HG02623 (cell line): ENCODE data around the gene FCN3.

ENCODE experiments used
- ATAC-seq: cut with Tn5 transposase; IDR thresholded peaks from one replicate; pipeline ENCODE4 v1.9.1; 2021; ENCODE audit warnings: moderate library complexity; ENCODE audit not compliant: unreplicated experiment

The FCN3 gene

DNA sequence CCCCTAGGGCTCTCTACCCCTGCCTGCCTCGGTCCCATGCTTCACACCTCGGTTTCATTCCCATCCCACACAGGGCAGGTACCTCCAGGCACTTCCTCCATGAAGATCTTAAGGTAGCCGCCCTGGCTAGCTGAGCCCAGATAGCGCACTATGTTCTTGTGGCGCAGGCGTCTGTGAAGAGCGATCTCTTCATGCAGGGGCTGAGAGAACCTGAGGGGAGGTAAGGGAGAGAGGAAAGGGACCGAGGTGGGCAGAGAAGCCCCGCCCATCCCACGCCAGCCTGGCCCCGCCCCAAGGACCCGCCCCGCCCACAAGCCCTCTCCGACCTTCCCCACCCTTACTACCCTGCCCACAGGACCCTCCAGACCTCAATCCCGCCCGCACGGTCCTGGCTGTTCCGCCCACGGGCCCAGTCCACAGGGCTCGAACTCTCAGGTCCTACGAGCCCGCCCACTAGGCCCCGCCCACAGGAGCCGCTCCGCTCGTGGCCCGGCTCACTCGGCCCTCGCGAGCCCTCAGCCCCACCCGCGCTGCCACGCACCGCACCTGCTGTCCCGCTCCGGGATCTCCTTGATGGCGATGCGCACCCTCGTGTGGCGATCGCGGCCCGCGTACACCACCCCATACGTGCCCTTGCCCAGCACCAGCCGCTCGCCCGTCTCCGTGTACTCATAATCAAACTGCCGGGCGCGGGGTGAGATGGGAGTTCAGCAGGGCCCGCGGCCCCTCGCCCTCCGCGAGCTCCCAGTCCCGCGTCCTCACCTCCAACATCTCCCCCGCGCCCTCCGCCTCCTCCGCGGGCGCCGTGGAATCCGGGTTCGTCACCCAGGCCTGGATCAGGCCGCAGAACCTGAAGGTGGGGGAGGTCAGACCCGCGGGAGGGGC, 14.2 kb downstream of the FCN3 start:
- no peak for ATAC-seq

- ATAC-seq, result no peak
Measured at GRCh38 chr1:27359822-27360158, 14.8 kb downstream of the FCN3 start.

GRCh38 chr1:27358928-27359313, 15.7 kb downstream of the FCN3 start:
- ATAC-seq, result no peak

DNA sequence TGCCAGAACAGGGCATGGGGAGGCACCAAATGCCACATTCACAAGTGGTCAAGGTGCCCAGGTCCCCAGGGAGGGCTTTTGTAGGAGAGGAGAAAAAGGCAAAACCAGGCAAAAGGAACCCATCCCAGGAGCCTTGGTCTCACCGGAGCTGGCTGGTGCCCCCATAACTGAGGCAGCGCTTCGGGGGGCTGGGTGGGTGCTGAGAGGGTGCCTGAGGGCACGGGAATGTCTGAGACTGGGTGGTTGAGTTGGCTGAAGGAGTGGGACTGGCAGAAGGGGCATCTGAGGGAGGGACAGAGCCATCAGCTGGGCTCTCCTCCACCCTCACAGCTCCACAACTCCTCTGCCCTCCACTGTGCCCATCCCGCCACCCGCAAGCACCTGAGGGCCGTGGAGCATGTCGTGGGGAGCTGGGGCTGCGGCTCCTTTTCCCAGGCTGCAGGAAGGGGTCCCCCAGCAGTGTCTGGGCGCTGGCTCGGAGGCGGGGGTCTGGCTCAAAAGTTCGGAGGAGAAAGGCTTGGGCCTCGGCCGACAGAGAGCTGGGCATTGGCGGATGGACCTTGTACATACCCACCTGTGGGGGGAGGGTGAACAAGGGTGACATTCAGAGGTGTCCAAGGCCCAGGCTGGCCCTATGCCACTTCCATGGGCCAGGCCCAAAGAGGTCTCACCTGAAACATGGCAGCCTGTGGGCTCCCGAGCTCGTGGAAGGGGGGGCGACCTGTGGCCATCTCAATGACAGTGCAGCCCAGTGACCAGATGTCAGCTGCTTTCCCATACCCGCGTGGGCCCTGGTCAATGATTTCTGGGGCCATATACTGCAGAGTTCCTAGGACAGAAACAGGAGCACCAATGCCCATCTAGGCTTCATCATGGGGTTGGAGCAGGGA, 16.3 kb downstream of the FCN3 start:
- ATAC-seq, result no peak

- no peak for ATAC-seq
Measured at GRCh38 chr1:27357281-27358037, 17.2 kb downstream of the FCN3 start.

DNA sequence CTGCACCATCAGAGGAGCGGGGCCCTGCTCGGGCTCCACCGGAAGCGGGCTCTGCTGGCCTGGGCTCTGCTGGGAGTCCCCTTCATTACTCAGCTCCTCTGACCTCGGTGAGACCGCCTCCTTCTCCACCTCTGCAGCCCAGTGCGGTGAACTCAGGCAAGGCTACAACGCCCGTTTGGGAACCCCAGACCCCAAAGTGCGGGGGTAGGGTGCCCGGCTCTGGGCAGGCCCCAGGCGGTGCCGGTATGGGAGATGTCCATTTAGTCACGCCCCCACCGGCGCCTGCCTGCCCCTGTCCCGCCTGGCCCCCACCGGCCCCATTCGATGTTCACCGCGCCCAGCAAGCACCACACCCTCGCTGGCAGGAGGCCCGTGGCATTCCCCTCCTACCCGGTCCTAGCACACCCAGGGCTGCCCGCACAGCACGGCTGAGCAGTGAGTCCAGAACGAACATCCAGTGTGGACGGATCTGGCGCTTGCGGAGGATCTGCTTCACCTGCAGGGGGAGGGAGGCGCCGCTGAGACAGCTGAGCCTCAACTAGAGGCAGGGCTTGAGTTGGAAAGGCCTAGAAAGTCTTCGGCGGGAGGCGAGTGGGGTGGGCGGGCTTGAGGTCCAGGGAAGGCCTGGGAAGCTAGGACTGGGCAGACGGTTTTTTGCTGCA, 17.9 kb downstream of the FCN3 start:
- ATAC-seq, result no peak

GRCh38 chr1:27356277-27356618, 18.4 kb downstream of the FCN3 start:
- ATAC-seq, result no peak

DNA sequence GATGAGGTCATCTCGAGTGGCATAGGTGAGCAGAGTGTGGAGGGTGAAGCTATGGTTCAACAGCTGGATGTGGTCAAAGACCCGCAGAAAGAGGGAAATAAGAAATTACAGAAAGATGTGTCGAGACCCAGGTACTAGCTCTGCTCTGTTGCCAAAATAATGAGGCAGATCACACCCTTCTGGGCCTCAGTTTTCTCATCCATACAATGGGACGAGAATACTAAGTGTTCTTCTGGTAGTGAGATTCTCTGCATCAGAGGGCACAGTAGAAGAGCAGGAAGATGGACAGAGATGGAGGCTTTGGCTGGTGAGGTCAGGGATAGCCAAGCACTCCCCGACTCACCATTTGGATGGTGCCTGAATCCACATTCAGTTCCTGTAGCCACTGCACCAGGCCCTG, 18.9 kb downstream of the FCN3 start:
- ATAC-seq, result no peak

GRCh38 chr1:27353629-27354028, 21.0 kb downstream of the FCN3 start:
- no peak for ATAC-seq

GRCh38 chr1:27353166-27353565, 21.5 kb downstream of the FCN3 start:
- ATAC-seq, result no peak

DNA sequence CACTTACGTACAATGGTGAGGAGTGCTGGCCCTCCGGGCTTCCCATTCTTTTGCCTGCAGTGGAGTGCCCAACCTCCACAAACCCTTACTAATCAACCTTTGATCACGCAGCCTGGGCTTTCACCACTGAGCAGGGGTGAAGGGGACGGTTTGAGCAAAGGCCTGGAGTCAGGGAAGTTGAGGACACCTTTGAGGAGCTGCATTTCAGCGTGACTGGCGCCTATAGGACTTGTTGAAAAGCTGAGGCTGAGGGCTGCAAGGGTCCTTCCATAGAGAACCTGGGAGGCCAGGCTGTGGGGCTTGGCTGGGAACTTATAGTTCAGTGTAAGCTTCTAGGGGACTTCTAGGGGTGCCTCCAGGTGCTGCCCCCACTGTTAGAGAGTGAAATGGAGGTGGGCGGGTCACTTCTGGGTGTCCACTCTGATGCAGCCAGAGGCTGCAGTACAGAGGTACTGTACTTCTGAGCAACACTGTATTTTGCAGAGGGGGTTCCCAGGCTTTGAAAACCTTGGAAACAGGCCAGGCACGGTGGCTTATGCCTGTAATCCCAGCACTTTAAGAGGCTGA, 23.0 kb downstream of the FCN3 start:
- no peak for ATAC-seq

GRCh38 chr1:27350663-27351540, 23.7 kb downstream of the FCN3 start:
- no peak for ATAC-seq

DNA sequence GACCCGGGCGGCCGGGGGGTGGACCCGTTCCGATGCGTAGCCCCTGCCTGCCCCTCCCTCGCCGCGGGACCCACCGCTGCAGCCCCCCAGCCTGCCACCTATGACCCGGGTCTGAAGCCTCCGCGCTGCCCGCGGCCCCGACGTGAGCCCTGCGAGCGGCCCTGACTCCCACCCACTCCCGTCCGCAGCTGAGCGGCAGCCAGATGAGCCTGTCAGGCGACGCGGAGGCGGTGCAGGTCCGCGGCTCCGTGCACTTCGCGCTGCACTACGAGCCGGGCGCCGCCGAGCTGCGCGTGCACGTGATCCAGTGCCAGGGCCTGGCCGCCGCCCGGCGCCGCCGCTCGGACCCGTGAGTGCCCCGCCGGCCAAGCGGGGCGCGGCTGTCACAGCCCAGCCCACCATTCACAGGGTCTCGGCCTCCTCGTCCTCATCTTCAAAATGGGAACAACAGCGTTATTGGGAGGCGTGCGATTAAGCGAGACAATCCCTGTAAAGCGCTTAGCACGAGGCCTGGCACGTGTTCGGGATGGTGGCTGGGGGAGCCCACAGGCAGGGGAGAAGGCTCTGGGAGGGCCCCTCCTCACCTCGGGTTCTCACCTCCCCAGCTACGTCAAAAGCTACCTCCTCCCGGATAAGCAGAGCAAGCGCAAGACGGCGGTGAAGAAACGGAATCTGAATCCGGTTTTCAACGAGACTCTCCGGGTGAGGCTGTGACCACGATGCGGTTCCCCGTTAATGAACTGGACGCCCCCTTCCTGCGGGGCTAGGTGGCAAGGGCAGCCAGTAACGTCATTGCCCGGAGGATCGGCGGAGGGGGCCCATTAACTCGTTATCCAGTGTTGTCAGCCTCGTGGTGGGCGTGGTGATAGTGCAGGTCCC, 24.6 kb downstream of the FCN3 start:
- no peak for ATAC-seq

- ATAC-seq, result no peak
Measured at GRCh38 chr1:27348861-27349783, 25.5 kb downstream of the FCN3 start.

DNA sequence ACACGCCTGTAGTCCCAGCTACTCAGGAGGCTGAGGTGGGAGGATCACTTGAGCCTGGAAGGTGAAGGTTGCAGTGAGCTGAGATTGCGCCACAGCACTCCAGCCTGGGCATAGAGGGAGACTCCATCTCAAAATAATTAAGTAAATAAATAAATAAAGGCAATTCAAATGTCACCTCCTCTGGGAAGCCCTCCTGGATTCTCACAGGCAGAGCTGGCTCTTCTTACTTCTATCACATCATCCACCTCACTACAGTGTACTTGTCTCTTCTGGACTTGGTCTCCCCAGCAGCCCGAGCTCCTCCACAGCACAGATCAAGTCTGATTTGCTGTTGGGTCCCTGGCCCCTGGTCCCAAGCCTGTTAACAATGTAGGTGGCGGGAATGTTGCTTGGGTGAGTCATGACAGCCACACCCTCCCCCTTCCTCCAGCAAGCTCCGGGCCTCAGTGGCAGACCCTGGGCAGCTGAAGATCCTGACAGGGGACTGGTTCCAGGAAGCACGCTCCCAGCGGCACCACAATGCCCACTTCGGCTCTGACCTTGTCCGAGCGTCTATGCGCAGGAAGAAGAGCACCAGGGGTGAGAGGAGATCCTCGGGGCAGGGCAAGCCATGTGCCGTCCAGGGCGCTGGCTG, 27.5 kb downstream of the FCN3 start:
- no peak for ATAC-seq

DNA sequence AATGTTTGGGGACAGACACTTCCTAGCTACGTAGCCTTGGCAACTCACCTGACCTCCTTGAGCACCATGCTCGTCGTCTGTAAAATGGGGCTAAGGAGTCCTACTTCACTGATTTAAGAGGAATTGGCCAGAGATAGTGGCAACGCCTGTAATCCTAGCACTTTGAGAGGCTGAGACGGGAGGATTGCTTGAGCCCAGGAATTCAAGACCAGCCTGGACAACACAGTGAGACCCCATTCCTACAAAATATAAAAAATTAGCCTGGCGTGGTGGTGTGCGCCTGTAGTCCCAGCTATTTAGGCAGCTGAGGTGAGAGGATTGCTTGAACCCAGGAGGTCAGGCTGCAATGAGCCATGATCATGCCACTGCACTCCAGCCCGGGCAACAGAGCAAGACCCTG, 28.3 kb downstream of the FCN3 start:
- no peak for ATAC-seq

- ATAC-seq, result no peak
Measured at GRCh38 chr1:27345272-27345671, 29.4 kb downstream of the FCN3 start.
